ENCODE data around the gene TCF7L1. TPM values are rescaled to one million over a fixed set of nuclear protein-coding genes. Genes with fewer than 3 reads are reported as not detected.

Gene TCF7L1
- total RNA-seq, 1 experiment from 2014 or later, result 1.1 TPM

GRCh38 chr2:85131116-85131515 lies 2.1 kb upstream of the TCF7L1 start:
- intact Hi-C loops (cut with micrococcal nuclease), result no loop called here
- DNase-seq (ENCODE audit: unreplicated experiment), result peak; percentile 6
- CTCF ChIA-PET, result interaction anchor here (0.8 to 1.2 kb wide), 2 partner anchors 170 to 211 kb away, joined by 3 read pairs; no protein-coding TSS in a partner anchor
- H3K4me3 Mint-ChIP-seq (ENCODE audit: unreplicated experiment), result no peak overlapping the region
- POLR2A ChIA-PET, result no interaction called here
- no peaks in the 10 kb centered on the region for H3K36me3 Mint-ChIP-seq (ENCODE audit: insufficient read depth, unreplicated experiment)
- no peaks in the 10 kb centered on the region for H3K9me3 Mint-ChIP-seq (ENCODE audit: unreplicated experiment)
- H3K27ac Mint-ChIP-seq (ENCODE audit: low read depth, unreplicated experiment), result no peak overlapping the region
- TF ChIP-seq CTCF (IDR thresholded peaks at IDR 0.05; ENCODE audit: unreplicated experiment), result no peak
- no TSS peak for BruUV-seq (replicated peaks)
- no peaks in the 10 kb centered on the region for H3K27me3 Mint-ChIP-seq (ENCODE audit: insufficient read depth, unreplicated experiment)
- H3K4me1 Mint-ChIP-seq (ENCODE audit: insufficient read depth, unreplicated experiment), result no peaks in the 10 kb centered on the region

- no peaks in the 10 kb centered on the region for H3K27me3 Mint-ChIP-seq (ENCODE audit: insufficient read depth, unreplicated experiment)
- no peaks in the 10 kb centered on the region for H3K36me3 Mint-ChIP-seq (ENCODE audit: insufficient read depth, unreplicated experiment)
- no peak for DNase-seq (ENCODE audit: unreplicated experiment)
- TF ChIP-seq CTCF (IDR thresholded peaks at IDR 0.05; ENCODE audit: unreplicated experiment), result no peak
- POLR2A ChIA-PET, result interaction anchor here (0.7 kb wide), 1 partner anchor 155 kb away, joined by 3 read pairs; no protein-coding TSS in a partner anchor
- no peaks in the 10 kb centered on the region for H3K4me1 Mint-ChIP-seq (ENCODE audit: insufficient read depth, unreplicated experiment)
- CTCF ChIA-PET, result interaction anchor here (0.6 to 1.1 kb wide), 8 partner anchors 10 to 600 kb away, joined by 3 to 5 read pairs (median 3); no protein-coding TSS in a partner anchor
- H3K27ac Mint-ChIP-seq (ENCODE audit: low read depth, unreplicated experiment), result no peak overlapping the region
- intact Hi-C loops (cut with micrococcal nuclease), result no loop called here
- peak overlapping the region; percentile 80 for H3K4me3 Mint-ChIP-seq (ENCODE audit: unreplicated experiment)
- no peaks in the 10 kb centered on the region for H3K9me3 Mint-ChIP-seq (ENCODE audit: unreplicated experiment)
- BruUV-seq (replicated peaks), result no TSS peak
Observed at GRCh38 chr2:85132397-85132796, 795 bp upstream of the TCF7L1 start.

GRCh38 chr2:85133751-85134254 lies 611 bp downstream of the TCF7L1 start:
- intact Hi-C loops (cut with micrococcal nuclease), result loop anchor here (1.0 kb wide), 1 partner anchor 68 kb away; no protein-coding TSS in a partner anchor
- H3K4me3 Mint-ChIP-seq (ENCODE audit: unreplicated experiment), result peak overlapping the region; percentile 80
- H3K27me3 Mint-ChIP-seq (ENCODE audit: insufficient read depth, unreplicated experiment), result no peaks in the 10 kb centered on the region
- POLR2A ChIA-PET, result no interaction called here
- no TSS peak for BruUV-seq (replicated peaks)
- no peaks in the 10 kb centered on the region for H3K4me1 Mint-ChIP-seq (ENCODE audit: insufficient read depth, unreplicated experiment)
- peak; percentile 29 for DNase-seq (ENCODE audit: unreplicated experiment)
- no peak for TF ChIP-seq CTCF (IDR thresholded peaks at IDR 0.05; ENCODE audit: unreplicated experiment)
- no peaks in the 10 kb centered on the region for H3K36me3 Mint-ChIP-seq (ENCODE audit: insufficient read depth, unreplicated experiment)
- CTCF ChIA-PET, result interaction anchor here (0.7 to 1.1 kb wide), 4 partner anchors 103 to 164 kb away, joined by 3 to 6 read pairs (median 4); no protein-coding TSS in a partner anchor
- no peaks in the 10 kb centered on the region for H3K9me3 Mint-ChIP-seq (ENCODE audit: unreplicated experiment)
- H3K27ac Mint-ChIP-seq (ENCODE audit: low read depth, unreplicated experiment), result no peak overlapping the region

GRCh38 chr2:85134255-85134895 lies 1.2 kb downstream of the TCF7L1 start:
- ChIA-PET CTCF (interaction anchor here (0.6 to 1.1 kb wide), 3 partner anchors 78 to 164 kb away, joined by 3 to 6 read pairs (median 5); no protein-coding TSS in a partner anchor), POLR2A (no interaction called here)
- no peak for DNase-seq (ENCODE audit: unreplicated experiment)
- H3K27ac Mint-ChIP-seq (ENCODE audit: low read depth, unreplicated experiment), result no peak overlapping the region
- intact Hi-C loops (cut with micrococcal nuclease), result no loop called here
- no peaks in the 10 kb centered on the region for H3K4me1 Mint-ChIP-seq (ENCODE audit: insufficient read depth, unreplicated experiment)
- TF ChIP-seq CTCF (IDR thresholded peaks at IDR 0.05; ENCODE audit: unreplicated experiment), result no peak
- no peaks in the 10 kb centered on the region for H3K9me3 Mint-ChIP-seq (ENCODE audit: unreplicated experiment)
- H3K4me3 Mint-ChIP-seq (ENCODE audit: unreplicated experiment), result peak overlapping the region; percentile 80
- peaks cover 4% of the 10 kb centered on the region for H3K27me3 Mint-ChIP-seq (ENCODE audit: insufficient read depth, unreplicated experiment)
- BruUV-seq (replicated peaks), result no TSS peak
- H3K36me3 Mint-ChIP-seq (ENCODE audit: insufficient read depth, unreplicated experiment), result no peaks in the 10 kb centered on the region
